ENCODE results near the gene DDX4.

Gene DDX4

GRCh38 chr5:55821731-55822512, 84.1 kb downstream of the DDX4 start:
- DNase-seq (ENCODE audit: low spot score): no peak

GRCh38 chr5:55823151-55823796, 85.4 kb downstream of the DDX4 start:
- DNase-seq (ENCODE audit: low spot score): no peak

- no peak for DNase-seq (ENCODE audit: low spot score)
Measured at GRCh38 chr5:55829956-55830355, 92.1 kb downstream of the DDX4 start.

- DNase-seq (ENCODE audit: low spot score): no peak
Measured at GRCh38 chr5:55832446-55832845, 94.6 kb downstream of the DDX4 start.

- no peak for DNase-seq (ENCODE audit: low spot score)
Measured at GRCh38 chr5:55836191-55836590, 98.3 kb downstream of the DDX4 start.

GRCh38 chr5:55841976-55842375, 104.1 kb downstream of the DDX4 start:
- DNase-seq (ENCODE audit: low spot score): no peak

- no peak for DNase-seq (ENCODE audit: low spot score)
Measured at GRCh38 chr5:55847837-55848236, 110.0 kb downstream of the DDX4 start.

- DNase-seq (ENCODE audit: low spot score): no peak
Measured at GRCh38 chr5:55848783-55849182, 110.9 kb downstream of the DDX4 start.

- DNase-seq (ENCODE audit: low spot score): no peak
Measured at GRCh38 chr5:55850839-55851674, 113.2 kb downstream of the DDX4 start, which contains the start of gene IL31RA. IL31RA (plus strand) TSS chr5:55851357; CDS start chr5:55851571, 214 bp downstream.

GRCh38 chr5:55851675-55851979, 113.8 kb downstream of the DDX4 start:
- DNase-seq (ENCODE audit: low spot score): no peak

GRCh38 chr5:55852503-55852902, 114.6 kb downstream of the DDX4 start:
- no peak for DNase-seq (ENCODE audit: low spot score)

GRCh38 chr5:55853041-55853670, 115.3 kb downstream of the DDX4 start:
- no peak for DNase-seq (ENCODE audit: low spot score)

- DNase-seq (ENCODE audit: low spot score): no peak
Measured at GRCh38 chr5:55853818-55854217, 116.0 kb downstream of the DDX4 start.

GRCh38 chr5:55855509-55855908, 117.6 kb downstream of the DDX4 start:
- no peak for DNase-seq (ENCODE audit: low spot score)

- DNase-seq (ENCODE audit: low spot score): no peak
Measured at GRCh38 chr5:55856516-55857246, 118.8 kb downstream of the DDX4 start.

- DNase-seq (ENCODE audit: low spot score): no peak
Measured at GRCh38 chr5:55857247-55857640, 119.4 kb downstream of the DDX4 start.

- DNase-seq (ENCODE audit: low spot score): no peak
Measured at GRCh38 chr5:55858104-55858503, 120.2 kb downstream of the DDX4 start.

- DNase-seq (ENCODE audit: low spot score): no peak
Measured at GRCh38 chr5:55860288-55860687, 122.4 kb downstream of the DDX4 start.

GRCh38 chr5:55860709-55861108, 122.8 kb downstream of the DDX4 start:
- DNase-seq (ENCODE audit: low spot score): no peak

GRCh38 chr5:55864606-55865541, 127.0 kb downstream of the DDX4 start:
- DNase-seq (ENCODE audit: low spot score): no peak

- DNase-seq (ENCODE audit: low spot score): no peak
Measured at GRCh38 chr5:55865831-55866230, 128.0 kb downstream of the DDX4 start.
